Kidney glomerular epithelial cell (primary cell): ENCODE data around the gene ZNF423.

Experiments
- DNase-seq: peaks from one replicate; lab custom pipeline; 2025; lab: John Stamatoyannopoulos, UW

The ZNF423 gene

GRCh38 chr16:49600536-49600935 is 255.4 kb downstream of the ZNF423 start:
- DNase-seq: no peak

DNA sequence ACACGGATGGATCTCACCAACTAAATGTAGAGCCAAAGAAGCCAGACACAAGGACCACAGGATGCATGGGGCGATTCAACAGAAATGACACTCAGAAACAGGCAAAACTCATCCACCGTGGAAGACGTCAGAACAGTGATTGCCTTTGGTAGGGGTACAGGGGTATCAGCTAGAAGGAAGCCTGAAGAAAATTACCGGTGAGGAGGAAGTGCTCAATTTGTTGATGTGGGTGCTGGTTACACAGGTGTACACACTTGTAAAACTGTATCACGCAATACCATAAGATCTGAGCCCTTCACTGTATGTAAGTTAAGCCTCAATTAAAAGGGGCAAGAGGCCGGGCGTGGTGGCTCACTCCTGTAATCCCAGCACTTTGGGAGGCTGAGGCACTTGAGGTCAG is 256.2 kb downstream of the ZNF423 start:
- DNase-seq: no peak

DNA sequence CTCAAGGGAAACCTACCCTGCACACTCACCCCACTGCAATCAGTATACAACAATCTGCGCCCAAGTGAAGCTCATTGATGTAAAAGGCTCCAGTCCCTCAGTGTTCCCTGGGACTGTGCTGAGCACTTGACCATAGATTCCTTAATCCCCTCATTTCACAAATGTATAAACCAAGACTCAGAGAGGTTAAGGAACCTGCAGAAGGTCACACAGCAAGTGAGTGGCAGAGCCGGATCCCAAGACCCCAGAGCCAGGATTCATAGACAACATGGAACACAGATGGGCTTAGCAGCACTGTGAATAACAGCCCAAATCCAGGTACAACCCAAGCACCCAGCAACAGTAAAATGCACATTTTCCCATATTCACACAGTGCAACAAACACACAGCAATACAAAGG is 256.6 kb downstream of the ZNF423 start:
- DNase-seq: no peak

DNA sequence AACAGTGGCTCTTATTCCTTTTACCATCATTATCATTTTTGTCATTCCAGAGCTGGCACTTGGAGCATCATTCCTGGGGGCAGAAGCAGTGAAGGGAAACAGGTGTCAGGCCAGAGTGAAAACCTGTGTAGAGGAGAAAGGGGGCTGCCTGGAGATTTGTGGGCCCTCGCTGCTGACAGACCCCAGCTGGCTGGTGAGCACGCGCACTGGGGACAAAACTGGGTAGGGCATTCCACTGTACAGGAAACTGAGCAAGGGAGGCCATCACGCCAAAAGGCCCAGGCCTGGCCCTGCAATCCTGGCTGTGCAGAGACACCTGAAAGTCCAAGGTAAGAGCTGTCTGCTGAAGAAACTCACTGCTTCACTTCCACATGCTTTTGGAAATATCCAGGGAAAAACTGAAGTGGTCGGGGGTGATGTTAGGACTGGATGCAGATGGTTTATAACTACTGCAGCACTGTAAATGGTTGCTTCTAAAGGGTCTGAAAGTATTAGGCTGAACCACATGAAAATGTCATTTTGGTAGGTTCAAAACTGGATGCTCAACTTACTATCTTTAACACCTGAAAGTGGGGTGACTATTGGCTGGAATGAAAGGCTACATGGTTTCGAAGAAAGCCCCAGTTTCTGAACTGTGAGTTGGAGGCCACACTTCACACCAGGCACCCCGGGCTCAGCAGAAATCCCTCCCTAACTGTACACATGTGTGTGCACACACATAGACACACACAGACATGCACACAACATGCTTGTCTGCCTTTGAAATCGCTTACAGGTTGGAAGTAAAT is 257.3 kb downstream of the ZNF423 start:
- DNase-seq: no peak

DNA sequence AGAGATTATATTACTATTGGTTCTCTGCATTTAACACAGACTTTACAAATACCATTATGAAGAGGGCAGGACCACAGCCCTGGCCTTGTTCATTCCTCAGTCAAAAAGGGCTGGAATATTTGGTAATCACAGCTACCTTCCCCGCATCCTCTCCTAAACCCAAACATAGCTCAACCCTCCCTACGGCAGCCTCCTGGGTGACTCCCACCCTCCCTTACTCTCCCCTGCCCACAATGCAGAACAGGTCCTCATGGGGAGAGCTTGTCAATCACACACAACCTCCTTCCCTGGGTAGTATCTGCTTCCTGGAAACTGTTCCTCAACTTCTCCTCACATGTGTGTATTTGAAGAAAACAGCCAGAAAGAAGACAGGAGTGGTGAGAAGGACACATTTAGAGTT is 258.1 kb downstream of the ZNF423 start:
- DNase-seq: no peak

GRCh38 chr16:49596648-49597291 is 259.1 kb downstream of the ZNF423 start:
- no peak for DNase-seq

GRCh38 chr16:49596068-49596467 is 259.8 kb downstream of the ZNF423 start:
- peak; percentile 26 for DNase-seq

DNA sequence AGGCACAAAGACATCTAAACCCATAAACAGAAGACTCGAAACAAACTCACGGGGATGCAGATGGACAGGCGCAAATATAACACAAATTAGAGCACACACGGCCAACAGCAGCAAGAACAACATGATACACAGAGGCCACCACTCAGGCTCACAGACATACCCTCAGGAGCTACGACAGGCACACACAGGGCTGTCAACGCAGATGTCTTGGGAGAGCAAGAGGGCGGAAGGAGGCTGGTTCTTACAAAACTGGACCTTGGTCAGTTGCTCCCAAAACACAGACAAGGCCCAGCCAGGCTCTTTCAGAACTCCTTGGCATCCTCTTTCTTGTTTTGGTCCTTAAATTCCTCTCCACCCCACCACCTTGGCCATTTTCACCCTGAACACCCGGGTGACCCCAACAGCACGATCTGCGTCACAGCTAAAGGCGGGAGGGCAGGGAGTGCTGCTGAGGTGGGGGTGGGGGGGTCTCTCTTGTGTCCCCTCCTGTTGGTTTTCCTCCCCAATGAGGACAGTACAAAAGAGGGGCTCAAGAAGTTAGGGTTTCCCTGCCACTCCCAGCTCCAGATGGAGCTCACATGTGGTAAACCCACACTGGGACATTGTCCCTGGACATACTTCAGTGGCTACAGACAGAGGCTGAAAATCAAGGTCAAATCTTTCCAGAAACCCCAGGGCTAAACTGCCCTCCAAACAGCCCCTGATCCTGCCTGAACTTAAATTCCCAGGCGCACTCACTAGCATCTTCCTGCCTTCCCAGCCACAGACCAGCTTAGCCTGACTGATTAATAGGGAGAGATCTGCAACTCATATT is 261.0 kb downstream of the ZNF423 start:
- DNase-seq: no peak

DNA sequence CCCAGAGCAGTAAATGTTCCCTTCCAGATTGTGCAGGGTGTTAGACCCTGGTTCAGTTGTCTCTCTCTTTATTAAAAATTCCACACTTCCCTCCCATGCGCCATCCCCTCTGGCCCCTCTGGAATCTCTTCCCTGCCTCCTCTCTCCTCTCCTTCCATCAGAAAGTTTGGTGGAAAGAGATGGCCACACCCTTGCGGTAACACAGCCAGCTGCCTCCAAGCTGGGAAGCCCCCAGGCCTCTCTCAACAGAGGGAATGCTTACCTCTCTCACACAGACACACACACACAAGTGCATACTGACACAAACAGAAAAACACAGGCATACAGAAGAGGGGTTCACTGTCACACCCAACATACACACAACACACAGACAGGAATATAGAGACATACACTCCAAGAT is 261.8 kb downstream of the ZNF423 start:
- DNase-seq: no peak

DNA sequence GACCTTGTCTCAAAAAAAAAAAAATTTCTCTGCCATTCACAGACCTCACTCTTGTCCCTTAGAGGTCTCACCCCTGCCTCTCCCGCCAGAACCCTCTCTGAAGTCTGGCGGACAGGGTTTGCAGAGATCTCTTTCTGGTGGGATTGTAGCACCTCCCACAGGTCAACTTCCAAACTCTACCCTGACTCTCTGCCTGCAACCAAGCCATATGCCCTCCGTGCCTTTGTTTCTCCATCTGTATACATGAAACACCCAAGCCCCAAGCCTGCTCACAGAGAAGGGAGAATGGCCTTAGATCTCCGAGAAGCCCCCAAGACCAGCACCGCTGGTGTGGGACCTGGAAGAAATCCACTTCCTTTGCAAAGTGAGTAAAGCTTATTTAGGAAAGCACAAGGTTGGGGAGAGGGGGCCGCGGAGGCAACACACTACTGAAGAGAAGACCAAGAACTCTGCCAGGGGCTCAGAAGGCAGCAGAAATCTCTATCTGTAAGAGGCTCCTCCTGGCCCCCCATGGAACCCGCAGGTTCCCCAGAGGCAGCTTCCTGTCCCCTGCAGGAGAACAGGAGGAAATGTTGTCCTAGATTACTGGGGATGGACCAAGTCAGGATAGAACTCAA is 262.4 kb downstream of the ZNF423 start:
- DNase-seq: no peak

GRCh38 chr16:49592546-49593423 is 263.1 kb downstream of the ZNF423 start:
- no peak for DNase-seq

GRCh38 chr16:49590166-49590871 is 265.6 kb downstream of the ZNF423 start:
- no peak for DNase-seq

- DNase-seq: no peak
These were observed 266.3 kb downstream of the ZNF423 start for GRCh38 chr16:49589544-49590031.

DNA sequence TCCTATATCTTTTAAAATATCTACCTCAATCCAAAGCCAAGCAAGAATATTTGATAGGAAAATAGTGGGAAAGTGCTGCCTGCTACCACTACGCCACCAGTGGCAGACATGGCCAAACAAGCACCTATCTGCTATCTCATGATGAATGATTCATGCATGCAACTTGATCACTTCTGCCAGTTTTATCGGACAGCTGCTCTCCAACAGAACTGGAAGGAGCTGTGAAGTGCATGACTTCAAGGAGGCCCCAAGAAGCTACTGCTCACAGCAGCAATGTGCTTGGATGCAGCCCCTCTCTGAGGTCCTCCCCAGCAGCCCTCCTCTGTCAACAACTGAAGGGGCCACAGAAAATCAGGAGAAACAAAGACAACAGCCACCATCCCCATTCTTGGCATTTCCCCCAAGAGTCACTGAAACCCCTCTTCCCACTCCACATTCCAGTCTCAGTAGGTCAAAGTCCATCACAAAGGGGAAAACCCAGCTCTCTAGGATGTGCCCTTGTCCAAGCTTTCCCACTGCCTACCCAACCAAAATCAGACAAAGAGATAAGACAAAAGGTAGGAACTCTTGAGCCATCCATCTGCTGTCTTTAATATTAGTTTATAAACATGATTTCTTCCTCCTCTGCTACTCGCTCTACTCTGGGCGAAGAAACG is 267.1 kb downstream of the ZNF423 start:
- peak; percentile 13 for DNase-seq

- no peak for DNase-seq
These were observed 267.9 kb downstream of the ZNF423 start for GRCh38 chr16:49588026-49588425.

DNA sequence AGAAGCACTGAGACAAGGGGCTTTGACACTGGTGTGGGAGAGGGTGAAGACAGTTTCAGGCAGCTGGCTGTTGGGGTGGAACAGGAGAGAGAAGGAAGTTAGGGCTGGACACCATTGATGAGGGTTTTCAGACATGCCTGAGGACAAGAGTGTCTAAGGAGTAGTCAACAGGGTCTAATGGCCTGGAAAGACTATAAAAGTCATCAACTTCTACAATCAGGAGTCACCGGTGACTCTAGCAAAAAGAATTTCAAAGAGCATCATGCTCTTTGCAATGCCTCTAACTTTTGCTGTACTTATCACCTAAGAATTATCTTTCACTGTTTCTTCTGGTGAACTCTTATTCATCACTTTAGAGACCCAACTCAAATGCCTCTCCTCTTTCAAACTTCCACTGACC is 268.4 kb downstream of the ZNF423 start:
- peak; percentile 71 for DNase-seq

DNA sequence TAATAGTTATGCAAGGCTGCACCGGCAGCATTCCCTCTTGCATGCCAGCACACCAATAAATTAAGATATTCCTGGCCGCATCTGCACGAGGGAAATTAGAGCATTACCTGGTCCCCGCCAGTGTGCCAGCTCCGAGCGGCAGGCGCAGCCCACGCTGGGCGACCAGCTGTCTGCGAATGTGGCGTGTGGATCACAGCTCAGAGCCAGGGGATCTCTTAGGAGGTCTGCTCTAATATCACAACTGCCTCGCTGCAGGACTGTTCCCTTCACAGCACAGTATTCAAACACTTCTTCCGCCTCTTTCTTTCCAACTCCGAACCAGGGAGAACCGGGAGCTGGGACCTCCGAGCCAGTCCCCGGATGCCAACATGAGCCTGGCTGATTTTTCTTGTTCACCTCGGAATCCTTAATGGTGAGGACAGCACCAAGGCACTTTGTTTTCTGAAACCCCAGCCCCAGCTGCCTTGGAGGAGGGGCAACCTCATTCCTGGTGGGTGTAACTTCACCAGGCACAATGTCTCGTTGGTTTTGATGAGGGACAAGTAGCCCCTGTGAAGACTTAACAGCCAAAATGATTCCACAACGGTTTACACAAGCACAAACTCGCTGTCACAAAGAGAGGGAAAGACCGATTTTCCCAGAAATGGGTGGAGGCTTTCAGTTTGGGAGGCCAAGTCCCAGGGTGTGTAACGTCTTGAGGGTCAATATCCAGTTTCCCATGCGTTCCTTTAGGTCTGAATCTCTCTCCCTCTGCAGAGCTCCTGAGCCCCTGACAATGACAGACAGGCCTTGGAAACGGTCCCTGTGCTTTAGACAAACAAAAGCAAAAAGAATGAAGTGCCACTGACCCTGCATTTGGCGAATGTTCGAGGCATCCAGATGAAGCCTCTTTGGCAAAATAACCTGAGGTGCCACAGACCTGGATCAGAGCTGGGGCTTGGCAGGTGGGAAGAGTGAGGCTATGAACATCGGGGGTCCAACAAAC is 269.2 kb downstream of the ZNF423 start:
- peak; percentile 3 for DNase-seq

DNA sequence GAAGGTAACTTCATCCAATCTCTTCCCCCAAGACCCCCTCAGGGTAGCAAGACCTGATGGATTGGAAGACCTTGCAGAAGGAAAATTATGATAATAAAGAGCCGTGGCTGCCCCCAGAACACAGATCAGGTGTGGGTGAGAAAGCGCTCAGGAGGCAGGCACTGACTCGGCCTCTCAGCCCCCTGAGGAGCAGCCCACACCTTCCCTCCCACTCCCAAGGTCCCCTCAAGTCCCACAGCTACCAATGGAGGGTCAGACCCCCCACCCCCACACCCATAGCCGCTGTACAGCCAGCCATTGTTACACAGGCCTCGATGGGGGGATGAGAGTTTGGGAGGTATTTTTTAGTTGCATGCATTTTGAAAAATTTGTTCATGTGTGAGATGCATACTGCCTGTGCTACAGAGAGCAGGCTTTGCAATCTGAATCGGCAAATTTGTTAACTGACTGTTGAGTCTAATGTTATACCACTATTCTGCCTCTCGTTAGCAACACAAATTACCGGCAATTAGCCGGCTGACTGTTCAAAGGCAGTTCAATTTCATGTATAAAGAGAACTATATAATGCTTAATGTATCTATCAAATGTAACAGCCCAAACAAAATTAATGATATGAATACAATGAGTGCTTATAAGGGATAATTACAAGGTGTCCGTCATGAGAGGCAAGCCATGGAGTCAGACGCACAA is 270.6 kb downstream of the ZNF423 start:
- no peak for DNase-seq
